Retina (tissue), 1 donor: ENCODE data around the gene SLCO2A1.

ENCODE experiments used
- DNase-seq: peaks from one replicate; pipeline ENCODE4 v3.0.0-alpha.2; 2016

The SLCO2A1 gene

GRCh38 chr3:133977568-133977967, 52.2 kb downstream of the SLCO2A1 start:
- DNase-seq = no peak

- DNase-seq = no peak
These were observed 56.3 kb downstream of the SLCO2A1 start for GRCh38 chr3:133973249-133973980.

- no peak for DNase-seq
These were observed 57.6 kb downstream of the SLCO2A1 start for GRCh38 chr3:133972156-133972555.

- no peak for DNase-seq
These were observed 58.8 kb downstream of the SLCO2A1 start for GRCh38 chr3:133970916-133971315.

- no peak for DNase-seq
These were observed 59.4 kb downstream of the SLCO2A1 start for GRCh38 chr3:133970339-133970738.

GRCh38 chr3:133967992-133968892, 61.5 kb downstream of the SLCO2A1 start:
- no peak for DNase-seq

- DNase-seq = no peak
These were observed 62.8 kb downstream of the SLCO2A1 start for GRCh38 chr3:133966954-133967353.

- no peak for DNase-seq
These were observed 63.8 kb downstream of the SLCO2A1 start for GRCh38 chr3:133965906-133966305.

- no peak for DNase-seq
These were observed 64.6 kb downstream of the SLCO2A1 start for GRCh38 chr3:133965013-133965570.

GRCh38 chr3:133964547-133964946, 65.2 kb downstream of the SLCO2A1 start:
- DNase-seq = no peak

- no peak for DNase-seq
These were observed 65.9 kb downstream of the SLCO2A1 start for GRCh38 chr3:133963657-133964396.

- DNase-seq = no peak
These were observed 66.9 kb downstream of the SLCO2A1 start for GRCh38 chr3:133962849-133963248.

GRCh38 chr3:133958071-133958805, 71.5 kb downstream of the SLCO2A1 start:
- DNase-seq = no peak

GRCh38 chr3:133956982-133957381, 72.7 kb downstream of the SLCO2A1 start:
- DNase-seq = no peak

GRCh38 chr3:133956353-133956752, 73.4 kb downstream of the SLCO2A1 start:
- no peak for DNase-seq

GRCh38 chr3:133955892-133956291, 73.8 kb downstream of the SLCO2A1 start:
- no peak for DNase-seq

- no peak for DNase-seq
These were observed 74.9 kb downstream of the SLCO2A1 start for GRCh38 chr3:133954717-133955360.

GRCh38 chr3:133953297-133953696, 76.4 kb downstream of the SLCO2A1 start:
- no peak for DNase-seq

GRCh38 chr3:133949438-133949837, 80.3 kb downstream of the SLCO2A1 start:
- DNase-seq = no peak

GRCh38 chr3:133948996-133949395, 80.7 kb downstream of the SLCO2A1 start:
- DNase-seq = no peak

GRCh38 chr3:133948131-133948810, 81.5 kb downstream of the SLCO2A1 start:
- no peak for DNase-seq
